ENCODE data around the gene SLC39A6. TPM values are rescaled to one million over a fixed set of nuclear protein-coding genes. Genes with fewer than 3 reads are reported as not detected.

Gene SLC39A6
- total RNA-seq, 1 donor from 2014 or later = 83.7 TPM

GRCh38 chr18:36114738-36115137, 14.4 kb downstream of the SLC39A6 start:
- DNase-seq (ENCODE audit: low read depth) = no peak
- no peak for TF ChIP-seq CTCF (conservative IDR thresholded peaks at IDR 0.05; ENCODE audit: low read depth, low read length)
- no peak overlapping the region for H3K4me3 ChIP-seq (ENCODE audit: low read depth, low read length)

GRCh38 chr18:36114251-36114650, 14.9 kb downstream of the SLC39A6 start:
- DNase-seq (ENCODE audit: low read depth) = no peak
- TF ChIP-seq CTCF (conservative IDR thresholded peaks at IDR 0.05; ENCODE audit: low read depth, low read length) = no peak
- no peak overlapping the region for H3K4me3 ChIP-seq (ENCODE audit: low read depth, low read length)

GRCh38 chr18:36112302-36112701, 16.8 kb downstream of the SLC39A6 start:
- H3K4me3 ChIP-seq (ENCODE audit: low read depth, low read length) = no peak overlapping the region
- no peak for TF ChIP-seq CTCF (conservative IDR thresholded peaks at IDR 0.05; ENCODE audit: low read depth, low read length)
- no peak for DNase-seq (ENCODE audit: low read depth)

DNA sequence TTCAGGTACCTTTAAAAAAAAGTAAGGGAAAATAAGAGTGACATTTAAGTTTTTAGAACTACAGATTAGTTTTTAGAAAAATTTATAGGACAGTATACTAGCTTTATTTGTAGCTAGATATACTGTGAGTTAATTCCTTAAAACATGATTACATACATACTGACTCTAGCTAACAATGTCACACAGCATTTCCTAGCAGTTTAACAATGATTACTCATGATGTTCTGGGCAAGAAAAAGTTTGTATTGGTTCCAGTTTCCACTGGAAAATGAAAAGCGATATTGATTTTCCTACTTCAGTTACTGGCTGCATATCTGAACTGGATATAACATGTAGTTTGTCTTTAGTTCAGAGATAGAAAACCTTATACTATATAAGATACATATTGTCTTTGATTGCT, 19.4 kb downstream of the SLC39A6 start:
- TF ChIP-seq CTCF (conservative IDR thresholded peaks at IDR 0.05; ENCODE audit: low read depth, low read length) = no peak
- DNase-seq (ENCODE audit: low read depth) = no peak
- H3K4me3 ChIP-seq (ENCODE audit: low read depth, low read length) = no peak overlapping the region

GRCh38 chr18:36108601-36109000, 20.5 kb downstream of the SLC39A6 start:
- DNase-seq (ENCODE audit: low read depth) = no peak
- TF ChIP-seq CTCF (conservative IDR thresholded peaks at IDR 0.05; ENCODE audit: low read depth, low read length) = no peak
- H3K4me3 ChIP-seq (ENCODE audit: low read depth, low read length) = no peak overlapping the region

GRCh38 chr18:36108196-36108595, 20.9 kb downstream of the SLC39A6 start:
- no peak for DNase-seq (ENCODE audit: low read depth)
- no peak overlapping the region for H3K4me3 ChIP-seq (ENCODE audit: low read depth, low read length)
- no peak for TF ChIP-seq CTCF (conservative IDR thresholded peaks at IDR 0.05; ENCODE audit: low read depth, low read length)

- no peak for TF ChIP-seq CTCF (conservative IDR thresholded peaks at IDR 0.05; ENCODE audit: low read depth, low read length)
- DNase-seq (ENCODE audit: low read depth) = no peak
- no peak overlapping the region for H3K4me3 ChIP-seq (ENCODE audit: low read depth, low read length)
These were observed 21.7 kb downstream of the SLC39A6 start for GRCh38 chr18:36107477-36107876.
